Upper lobe of left lung (tissue), 6 donors: ENCODE data around the gene TRAPPC3. TPM values are rescaled to one million over a fixed set of nuclear protein-coding genes. Genes with fewer than 3 reads are reported as not detected.

Experiments
- ATAC-seq, 2 donors: fragments of 200-7000 bp; cut with Tn5 transposase; one replicate each; pipeline ENCODE4 v1.9.1; 2022; ENCODE audit warnings: mild to moderate bottlenecking in 2 of 2, moderate library complexity in 2 of 2; ENCODE audit not compliant: low FRiP score in 2 of 2
- DNase-seq, 2 donors: peaks; one replicate each; pipeline ENCODE4 v3.0.0-alpha.2; 2019 to 2020
- H3K27ac ChIP-seq, 4 donors: fragments of 200-600 bp; sonication (generic); one replicate each; pipeline ENCODE4 v1.5.1; 2016 to 2019
- H3K27me3 ChIP-seq, 4 donors: fragments of 200-600 bp; sonication (generic); one replicate each; pipeline ENCODE4 v1.5.1; 2017 to 2019
- H3K36me3 ChIP-seq, 4 donors: fragments of 200-600 bp; sonication (generic); one replicate each; pipeline ENCODE4 v1.5.1; 2016 to 2019
- H3K4me1 ChIP-seq, 4 donors: fragments of 200-600 bp; sonication (generic); one replicate each; pipeline ENCODE4 v1.5.1; 2018 to 2019
- H3K4me3 ChIP-seq, 4 donors: fragments of 200-600 bp; sonication (generic); one replicate each; pipeline ENCODE4 v1.5.1; 2017 to 2019; ENCODE audit warnings: mild to moderate bottlenecking in 2 of 4, moderate library complexity in 1 of 4
- H3K9me3 ChIP-seq, 4 donors: fragments of 200-600 bp; sonication (generic); one replicate each; pipeline ENCODE4 v1.5.1; 2018 to 2019
- POLR2A ChIP-seq, 4 donors: fragments of 450-650 bp; IDR thresholded peaks; one replicate each; pipeline ENCODE4 v1.5.1; 2016 to 2017; ENCODE audit warnings: antibody characterized with exemption in 4 of 4, mild to moderate bottlenecking in 2 of 4
- POLR2AphosphoS5 ChIP-seq, 2 donors: sonication (generic); formaldehyde crosslinking; IDR thresholded peaks; one replicate each; pipeline ENCODE4 v1.5.1; 2017; ENCODE audit warnings: antibody characterized with exemption in 2 of 2
- WGBS, 2 donors: methylation state at CpG; one replicate each; pipeline ENCODE4 v1.1.5; 2017 to 2018; 5-methylcytosine and 5-hydroxymethylcytosine counted together
- small RNA-seq, 4 donors: library from RNA; depleted of rRNA; stranded (forward); fragments of <200 nt; gene quantifications; one replicate each; pipeline ENCODE3, GENCODE V24; 2016
- total RNA-seq, 6 donors: library from RNA; depleted of rRNA in 4 of 6; stranded (reverse); fragments of >200 nt in 4 of 6; gene quantifications; one replicate each; pipeline versions ENCODE4 v1.1.0 to v1.2.1, GENCODE V29; 2016 to 2021
- donor health status: DM: no; HTN: no; CAD: no; lungs with moderate emphysema.
- donor health status: DM: no; HTN: yes; CAD: no; lungs with severe emphysema.

TRAPPC3 gene
- total RNA-seq, 6 donors from 2014 or later = 65.8 to 120 (median 75.5) TPM

DNA sequence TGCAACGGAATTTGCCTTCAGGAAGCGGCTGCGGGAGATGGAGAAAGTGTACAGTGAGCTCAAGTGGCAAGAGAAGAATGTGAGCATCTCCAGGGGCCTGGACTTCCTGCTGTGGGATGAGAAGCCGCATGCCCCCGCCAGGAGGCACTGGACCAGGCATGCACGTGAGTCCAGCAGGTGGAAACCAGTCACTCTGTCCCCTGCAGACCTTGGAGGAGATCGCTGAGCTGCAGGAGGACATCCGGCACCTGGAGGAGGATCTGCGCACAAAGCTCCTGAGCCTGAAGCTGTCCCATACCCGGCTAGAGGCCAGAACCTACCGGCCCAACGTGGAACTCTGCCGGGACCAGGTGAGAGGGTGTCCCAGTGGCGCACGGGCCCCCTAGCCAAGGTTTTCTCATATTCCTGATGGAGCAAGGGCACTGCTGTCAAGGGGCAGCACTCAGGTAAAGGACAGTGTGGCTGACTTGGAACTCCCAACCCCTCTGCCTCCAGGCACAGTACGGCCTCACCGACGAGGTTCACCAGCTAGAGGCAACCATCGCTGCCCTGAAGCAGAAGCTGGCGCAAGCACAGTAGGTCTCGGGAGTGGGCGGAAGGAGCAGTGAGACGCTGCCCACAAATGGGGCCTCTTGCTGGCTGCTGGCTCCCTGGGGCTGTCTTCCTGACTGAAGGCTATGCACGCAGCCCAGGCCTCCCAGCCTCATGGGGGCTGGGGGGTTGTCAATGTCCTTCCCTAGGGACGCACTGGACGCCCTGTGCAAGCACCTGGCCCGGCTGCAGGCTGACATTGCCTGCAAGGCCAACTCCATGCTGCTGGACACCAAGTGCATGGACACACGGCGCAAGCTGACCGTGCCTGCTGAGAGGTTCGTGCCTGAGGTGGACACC, 61.8 kb downstream of the TRAPPC3 start:
- Histone ChIP-seq H3K4me3 (no peak overlapping the region), H3K27me3 (peaks cover 0 to 6% (median 2%) of the 10 kb centered on the region in 4 donors), H3K27ac (no peak overlapping the region), H3K4me1 (peaks cover 24 to 41% (median 33%) of the 10 kb centered on the region in 4 donors), H3K36me3 (peaks cover 1 to 20% (median 15%) of the 10 kb centered on the region in 4 donors), H3K9me3 (no peaks in the 10 kb centered on the region)
- 85 to 92% methylated on average over 8 to 24 of the region's 31 CpGs for WGBS, 2 donors
- TF ChIP-seq POLR2A (IDR thresholded peaks at IDR 0.05) (no peak), POLR2AphosphoS5 (IDR thresholded peaks at IDR 0.05) (no peak)
- ATAC-seq = no peak
- peak in 1 of 2 donors; percentile 70 for DNase-seq

Small RNA genes lying within 50 kb of the gene (small RNA-seq; reads per million reads assigned to genes)
- 0 reads per million in 4 donors for gene RN7SL131P

Other genes with a start within 250 kb of the TRAPPC3 start
- gene AGO3, start 218.4 kb downstream of the TRAPPC3 start, total RNA-seq = 10 to 100 TPM; 13.8 to 32.5 (median 29.6) TPM
- gene TEKT2, start 65.4 kb downstream of the TRAPPC3 start, total RNA-seq = 10 to 100 TPM in 2 of 6 donors, 1 to 10 TPM in 3, under 1 TPM in 1; 0.69 to 24.3 (median 8.1) TPM
- gene ADPRS, start 60.6 kb downstream of the TRAPPC3 start, total RNA-seq = 10 to 100 TPM; 29.3 to 60.0 (median 45.8) TPM
- gene COL8A2, start 24.3 kb downstream of the TRAPPC3 start, total RNA-seq = 10 to 100 TPM in 3 of 6 donors, 1 to 10 TPM in 3; 2.5 to 20.8 (median 11.4) TPM
- 100 to 1,000 TPM; 129 to 290 (median 153) TPM for gene MAP7D1, start 6.7 kb upstream of the TRAPPC3 start, total RNA-seq
- gene THRAP3, start 75.0 kb upstream of the TRAPPC3 start, total RNA-seq = 10 to 100 TPM; 55.0 to 91.1 (median 84.0) TPM
- gene SH3D21, start 156.9 kb upstream of the TRAPPC3 start, total RNA-seq = 10 to 100 TPM in 3 of 6 donors, 1 to 10 TPM in 3; 4.4 to 65.0 (median 13.1) TPM
- gene EVA1B, start 174.2 kb upstream of the TRAPPC3 start, total RNA-seq = 10 to 100 TPM; 24.3 to 97.9 (median 36.6) TPM
- 100 to 1,000 TPM in 1 of 6 donors, 10 to 100 TPM in 5; 26.2 to 100 (median 69.1) TPM for gene STK40, start 236.4 kb upstream of the TRAPPC3 start, total RNA-seq
- gene LSM10, start 248.4 kb upstream of the TRAPPC3 start, total RNA-seq = 10 to 100 TPM; 19.1 to 54.6 (median 35.8) TPM